Measurements from ENCODE around the gene MOAP1. TPM values are rescaled to one million over a fixed set of nuclear protein-coding genes. Genes with fewer than 3 reads are reported as not detected.
"Not testable (repeated sequence)": the region's sequence is repeated elsewhere in the genome, so short reads cannot be mapped to it uniquely, and the experiment has no call there.

MOAP1 gene
- total and polyA plus RNA-seq, 2 of the 8 experiments (the other 6 are each of a cell fraction or from before 2014, with no cell fraction given) = 18.3 to 20.1 TPM

- not testable (repeated sequence) for H3K4me2 ChIP-seq (ENCODE audit: insufficient read depth in 1 of 2, low read depth in 2 of 2, low read length in 2 of 2); H3K4me3 ChIP-seq (ENCODE audit: extremely low read depth in 1 of 4, insufficient read depth in 2 of 4, low read depth in 3 of 4, low read length in 4 of 4); H4K91ac ChIP-seq (replicated peaks; ENCODE audit: insufficient read length, low read length); H3K14ac ChIP-seq (ENCODE audit: insufficient read length); H2AK5ac ChIP-seq (ENCODE audit: low read depth, low read length); H2BK15ac ChIP-seq (ENCODE audit: low read length); H3K56ac ChIP-seq (replicated peaks; ENCODE audit: insufficient read length, low read depth, low read length); H2BK12ac ChIP-seq (ENCODE audit: low read depth, low read length); H4K20me1 ChIP-seq (replicated peaks in 1 of 2; ENCODE audit: control insufficient read depth in 1 of 2, insufficient read depth in 2 of 2, low read length in 2 of 2); H3K23me2 ChIP-seq (ENCODE audit: low read depth, low read length); H2BK120ac ChIP-seq (replicated peaks; ENCODE audit: low read depth, low read length); H3K36me3 ChIP-seq (ENCODE audit: control insufficient read depth in 2 of 4, insufficient read depth in 4 of 4, low read length in 3 of 4); H3K79me2 ChIP-seq (ENCODE audit: control insufficient read depth in 1 of 2, insufficient read depth in 2 of 2, low read length in 2 of 2); H3K27me3 ChIP-seq (replicated peaks in 1 of 4; ENCODE audit: control insufficient read depth in 3 of 4, extremely low read depth in 1 of 4, insufficient read depth in 3 of 4, low read length in 3 of 4); H2BK5ac ChIP-seq (ENCODE audit: low read depth, low read length); H3K79me1 ChIP-seq (ENCODE audit: low read depth, low read length); FAIRE-seq; H3K9me3 ChIP-seq (ENCODE audit: insufficient read depth in 2 of 2, low read depth in 1 of 2, low read length in 1 of 2); H3K18ac ChIP-seq (ENCODE audit: extremely low read depth, low read length); H3K4me1 ChIP-seq (replicated peaks in 1 of 4; ENCODE audit: control insufficient read depth in 3 of 4, insufficient read depth in 4 of 4, low read length in 3 of 4); H3K23ac ChIP-seq (ENCODE audit: insufficient read length); DNase-seq (ENCODE audit: low read depth in 1 of 2, low spot score in 2 of 2); H4K5ac ChIP-seq (ENCODE audit: insufficient read length, low read depth, low read length); H3K27ac ChIP-seq (ENCODE audit: low read depth, low read length); H2AFZ ChIP-seq (ENCODE audit: low read length); H3K9ac ChIP-seq (replicated peaks in 1 of 4; ENCODE audit: extremely low read depth in 1 of 4, low read depth in 3 of 4, low read length in 3 of 4); H4K8ac ChIP-seq (ENCODE audit: extremely low read depth, insufficient read depth, low read length); H2BK20ac ChIP-seq (ENCODE audit: low read length); H3K4ac ChIP-seq (replicated peaks; ENCODE audit: insufficient read length, low read depth, low read length)
- ChIA-PET CTCF (ENCODE audit: partially characterized antibody) (interaction anchor here (1.0 to 3.3 kb wide), 15 partner anchors 15 to 382 kb away, joined by 3 to 48 read pairs (median 3); partner anchors contain the start of genes GON7 and UBR7), POLR2A (ENCODE audit: partially characterized antibody) (interaction anchor here (0.8 kb wide), 1 partner anchor 34 kb away, joined by 3 read pairs; no protein-coding TSS in a partner anchor)
- 62% methylated on average over 3 of the region's 5 CpGs; no CpG with 5 or more reads in 1 of the 2 experiments for WGBS, 2 experiments (ENCODE audit: extremely low coverage in 1 of 2, insufficient coverage in 1 of 2, insufficient read length in 1 of 2, insufficient replicate concordance in 2 of 2, low coverage in 1 of 2, low lambda C conversion rate in 2 of 2, missing lambda C conversion rate in 1 of 2)
Observed at GRCh38 chr14:93159625-93160352, 24.9 kb downstream of the MOAP1 start.

- H2BK12ac ChIP-seq (ENCODE audit: low read depth, low read length); H3K36me3 ChIP-seq (ENCODE audit: control insufficient read depth in 2 of 4, insufficient read depth in 4 of 4, low read length in 3 of 4); H2BK5ac ChIP-seq (ENCODE audit: low read depth, low read length); H3K27ac ChIP-seq (ENCODE audit: low read depth, low read length); H3K18ac ChIP-seq (ENCODE audit: extremely low read depth, low read length); H3K23me2 ChIP-seq (ENCODE audit: low read depth, low read length); H4K8ac ChIP-seq (ENCODE audit: extremely low read depth, insufficient read depth, low read length); H4K91ac ChIP-seq (replicated peaks; ENCODE audit: insufficient read length, low read length); H3K79me2 ChIP-seq (ENCODE audit: control insufficient read depth in 1 of 2, insufficient read depth in 2 of 2, low read length in 2 of 2); DNase-seq (ENCODE audit: low read depth in 1 of 2, low spot score in 2 of 2); H3K4me1 ChIP-seq (replicated peaks in 1 of 4; ENCODE audit: control insufficient read depth in 3 of 4, insufficient read depth in 4 of 4, low read length in 3 of 4); H3K4me2 ChIP-seq (ENCODE audit: insufficient read depth in 1 of 2, low read depth in 2 of 2, low read length in 2 of 2); H3K9me3 ChIP-seq (ENCODE audit: insufficient read depth in 2 of 2, low read depth in 1 of 2, low read length in 1 of 2); CTCF ChIA-PET (ENCODE audit: partially characterized antibody); H3K56ac ChIP-seq (replicated peaks; ENCODE audit: insufficient read length, low read depth, low read length); POLR2A ChIA-PET (ENCODE audit: partially characterized antibody); H4K5ac ChIP-seq (ENCODE audit: insufficient read length, low read depth, low read length); H3K9ac ChIP-seq (replicated peaks in 1 of 4; ENCODE audit: extremely low read depth in 1 of 4, low read depth in 3 of 4, low read length in 3 of 4); H3K4ac ChIP-seq (replicated peaks; ENCODE audit: insufficient read length, low read depth, low read length); H2AK5ac ChIP-seq (ENCODE audit: low read depth, low read length); H2BK15ac ChIP-seq (ENCODE audit: low read length); H3K4me3 ChIP-seq (ENCODE audit: extremely low read depth in 1 of 4, insufficient read depth in 2 of 4, low read depth in 3 of 4, low read length in 4 of 4); H3K27me3 ChIP-seq (replicated peaks in 1 of 4; ENCODE audit: control insufficient read depth in 3 of 4, extremely low read depth in 1 of 4, insufficient read depth in 3 of 4, low read length in 3 of 4); H3K14ac ChIP-seq (ENCODE audit: insufficient read length); H4K20me1 ChIP-seq (replicated peaks in 1 of 2; ENCODE audit: control insufficient read depth in 1 of 2, insufficient read depth in 2 of 2, low read length in 2 of 2); FAIRE-seq; H2BK20ac ChIP-seq (ENCODE audit: low read length); H2BK120ac ChIP-seq (replicated peaks; ENCODE audit: low read depth, low read length); H2AFZ ChIP-seq (ENCODE audit: low read length); H3K79me1 ChIP-seq (ENCODE audit: low read depth, low read length); H3K23ac ChIP-seq (ENCODE audit: insufficient read length): not testable (repeated sequence)
- 92% methylated on average over 7 of the region's 7 CpGs; no CpG with 5 or more reads in 1 of the 2 experiments for WGBS, 2 experiments (ENCODE audit: extremely low coverage in 1 of 2, insufficient coverage in 1 of 2, insufficient read length in 1 of 2, insufficient replicate concordance in 2 of 2, low coverage in 1 of 2, low lambda C conversion rate in 2 of 2, missing lambda C conversion rate in 1 of 2)
Observed at GRCh38 chr14:93158349-93158748, 26.3 kb downstream of the MOAP1 start.
